GM12878 (cell line): ENCODE results near the gene DAAM1. TPM values are rescaled to one million over a fixed set of nuclear protein-coding genes. Genes with fewer than 3 reads are reported as not detected.
A peak's percentile ranks its signal among the peaks of the same experiment; 100 is the strongest.

Experiments used
- CBFB ChIP-seq: IDR thresholded peaks from 2 replicates; pipeline ENCODE4 v1.6.1; 2016; ENCODE audit warnings: antibody characterized with exemption, low read depth
- CEBPB ChIP-seq, 2 experiments: fragments of 150-350 bp in 1 of 2; IDR thresholded peaks; 2 replicates each; pipeline ENCODE4 v1.6.1; 2012 to 2014; ENCODE audit warnings: low read depth in 2 of 2, low read length in 2 of 2, borderline replicate concordance in 1 of 2, inconsistent platforms in 1 of 2
- EGR1 ChIP-seq, 2 experiments: IDR thresholded peaks; 1 replicate in 1 of 2; 2 replicates in 1 of 2; pipeline ENCODE4 v1.6.1; 2011 to 2012; ENCODE audit warnings: low read depth in 2 of 2, low read length in 2 of 2, borderline replicate concordance in 1 of 2, mild to moderate bottlenecking in 1 of 2, moderate library complexity in 1 of 2
- HDAC2 ChIP-seq: fragments of 200-600 bp; sonication (generic); IDR thresholded peaks from 2 replicates; pipeline ENCODE4 v1.6.1; 2017
- IKZF1 ChIP-seq: fragments of 450-650 bp; conservative IDR thresholded peaks from 2 replicates; pipeline ENCODE4 v1.6.1; 2017; ENCODE audit warnings: antibody characterized with exemption, mild to moderate bottlenecking
- JUND ChIP-seq: IDR thresholded peaks from 2 replicates; pipeline ENCODE4 v1.6.1; 2012; ENCODE audit warnings: low read depth, mild to moderate bottlenecking, low read length, improper control_type of control experiment, moderate library complexity
- KLF5 ChIP-seq: fragments of 450-650 bp; IDR thresholded peaks from 2 replicates; pipeline ENCODE4 v1.6.1; 2014; ENCODE audit warnings: mild to moderate bottlenecking; ENCODE audit not compliant: partially characterized antibody
- PAX8 ChIP-seq: fragments of 450-650 bp; IDR thresholded peaks from 2 replicates; pipeline ENCODE4 v1.6.1; 2017; ENCODE audit warnings: mild to moderate bottlenecking, moderate library complexity
- POLR2AphosphoS5 ChIP-seq: IDR thresholded peaks from 2 replicates; pipeline ENCODE4 v1.6.1; 2011; ENCODE audit warnings: mild to moderate bottlenecking, low read length, inconsistent platforms
- POU2F2 ChIP-seq: IDR thresholded peaks from 3 replicates; pipeline ENCODE4 v1.6.1; 2011; ENCODE audit warnings: low read depth, mild to moderate bottlenecking, low read length, borderline replicate concordance
- SMARCA5 ChIP-seq: fragments of 450-650 bp; IDR thresholded peaks from 2 replicates; pipeline ENCODE4 v1.6.1; 2017; ENCODE audit warnings: mild to moderate bottlenecking
- SREBF1 ChIP-seq: IDR thresholded peaks from 2 replicates; pipeline ENCODE4 v1.6.1; 2012; ENCODE audit warnings: mild to moderate bottlenecking, low read length
- STAT1 ChIP-seq: fragments of 450-650 bp; conservative IDR thresholded peaks from 2 replicates; pipeline ENCODE4 v1.6.1; 2014; ENCODE audit warnings: antibody characterized with exemption, mild to moderate bottlenecking
- SUZ12 ChIP-seq: fragments of 200-600 bp; sonication (generic); IDR thresholded peaks from one replicate; pipeline ENCODE4 v1.6.1; 2018; ENCODE audit warnings: antibody characterized with exemption, mild to moderate bottlenecking; ENCODE audit not compliant: unreplicated experiment
- TAF1 ChIP-seq: IDR thresholded peaks from 2 replicates; pipeline ENCODE4 v1.6.1; 2011; ENCODE audit warnings: mild to moderate bottlenecking, low read depth, low read length, borderline replicate concordance
- TCF7 ChIP-seq: IDR thresholded peaks from 2 replicates; pipeline ENCODE4 v1.6.1; 2014; ENCODE audit warnings: antibody characterized with exemption, borderline replicate concordance
- YBX1 ChIP-seq: fragments of 450-650 bp; IDR thresholded peaks from 2 replicates; pipeline ENCODE4 v1.6.1; 2016; ENCODE audit warnings: antibody characterized with exemption
- ZNF207 ChIP-seq: fragments of 450-650 bp; IDR thresholded peaks from 2 replicates; pipeline ENCODE4 v1.6.1; 2014; ENCODE audit warnings: antibody characterized with exemption, mild to moderate bottlenecking, borderline replicate concordance
- ZNF274 ChIP-seq: IDR thresholded peaks from one replicate; pipeline ENCODE4 v1.8.0; 2011; ENCODE audit not compliant: insufficient read length, insufficient read depth
- polyA plus RNA-seq, 11 experiments: library from polyadenylated mRNA; depleted of rRNA in 4 of 11; unstranded in 6 of 11; stranded (reverse) in 5 of 11; fragments of >200 nt; fragmentation: Nextera tagmentation in 4 of 11; fragmentation: Illumina TruSeq in 1 of 11; extraction: Ambion mirVana in 4 of 11; extraction: Trizol in 1 of 11; gene quantifications; 1 replicate in 1 of 11; 2 replicates in 10 of 11; pipeline versions ENCODE4 v1.2.1 to v1.2.3, GENCODE V29; 2011 to 2016; ENCODE audit warnings: inconsistent platforms in 2 of 11, missing spikeins in 2 of 11, low read depth in 1 of 11
- total RNA-seq, 4 experiments: library from RNA; depleted of rRNA in 3 of 4; stranded (reverse); fragments of >200 nt in 3 of 4; fragmentation: Illumina TruSeq in 1 of 4; extraction: Trizol in 1 of 4; gene quantifications; 2 replicates each; pipeline versions ENCODE4 v1.2.1 to v1.2.3, GENCODE V29; 2013 to 2021
- TF ChIP-seq, protein P1 (sequence below): fragments of 450-650 bp; formaldehyde crosslinking; IDR thresholded peaks from 2 replicates; pipeline ENCODE4 v1.4.0; 2020; ENCODE audit warnings: mild to moderate bottlenecking, moderate library complexity
- TF ChIP-seq, protein P2 (sequence below): IDR thresholded peaks from 2 replicates; pipeline ENCODE4 v1.6.1; 2012; ENCODE audit warnings: low read length, inconsistent platforms
- TF ChIP-seq, protein P3 (sequence below): fragments of 450-650 bp; IDR thresholded peaks from 2 replicates; pipeline ENCODE4 v1.6.1; 2017; ENCODE audit warnings: mild to moderate bottlenecking
- TF ChIP-seq, protein P4 (sequence below): fragments of 450-650 bp; conservative IDR thresholded peaks from 2 replicates; pipeline ENCODE4 v1.6.1; 2017; ENCODE audit warnings: mild to moderate bottlenecking, moderate library complexity

DAAM1 gene
- total and polyA plus RNA-seq, 10 of the 15 experiments (the other 5 are each of a cell fraction or from before 2014, with no cell fraction given), result 13.8 to 32.4 (median 24.2) TPM

DNA sequence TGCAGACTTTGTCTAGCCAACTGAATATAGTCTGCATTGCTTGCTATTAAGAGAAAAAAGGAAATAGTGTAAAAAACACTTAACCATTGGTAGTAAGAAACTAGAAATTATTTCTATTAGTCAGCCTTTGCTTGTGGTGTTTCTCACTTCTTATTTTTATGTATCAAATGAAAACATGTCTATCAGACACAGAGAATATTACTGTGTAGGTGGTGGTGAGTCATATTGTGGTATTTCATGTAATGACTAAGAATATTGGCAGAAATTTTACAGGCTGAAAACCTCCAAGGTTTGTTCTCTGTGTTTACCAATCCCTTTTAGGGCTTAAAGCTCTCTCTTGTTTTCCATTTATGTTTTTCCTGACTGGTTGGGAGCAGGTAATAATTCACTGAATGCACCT lies 87.2 kb downstream of the DAAM1 start (continued):
- TF ChIP-seq, protein P1, sequence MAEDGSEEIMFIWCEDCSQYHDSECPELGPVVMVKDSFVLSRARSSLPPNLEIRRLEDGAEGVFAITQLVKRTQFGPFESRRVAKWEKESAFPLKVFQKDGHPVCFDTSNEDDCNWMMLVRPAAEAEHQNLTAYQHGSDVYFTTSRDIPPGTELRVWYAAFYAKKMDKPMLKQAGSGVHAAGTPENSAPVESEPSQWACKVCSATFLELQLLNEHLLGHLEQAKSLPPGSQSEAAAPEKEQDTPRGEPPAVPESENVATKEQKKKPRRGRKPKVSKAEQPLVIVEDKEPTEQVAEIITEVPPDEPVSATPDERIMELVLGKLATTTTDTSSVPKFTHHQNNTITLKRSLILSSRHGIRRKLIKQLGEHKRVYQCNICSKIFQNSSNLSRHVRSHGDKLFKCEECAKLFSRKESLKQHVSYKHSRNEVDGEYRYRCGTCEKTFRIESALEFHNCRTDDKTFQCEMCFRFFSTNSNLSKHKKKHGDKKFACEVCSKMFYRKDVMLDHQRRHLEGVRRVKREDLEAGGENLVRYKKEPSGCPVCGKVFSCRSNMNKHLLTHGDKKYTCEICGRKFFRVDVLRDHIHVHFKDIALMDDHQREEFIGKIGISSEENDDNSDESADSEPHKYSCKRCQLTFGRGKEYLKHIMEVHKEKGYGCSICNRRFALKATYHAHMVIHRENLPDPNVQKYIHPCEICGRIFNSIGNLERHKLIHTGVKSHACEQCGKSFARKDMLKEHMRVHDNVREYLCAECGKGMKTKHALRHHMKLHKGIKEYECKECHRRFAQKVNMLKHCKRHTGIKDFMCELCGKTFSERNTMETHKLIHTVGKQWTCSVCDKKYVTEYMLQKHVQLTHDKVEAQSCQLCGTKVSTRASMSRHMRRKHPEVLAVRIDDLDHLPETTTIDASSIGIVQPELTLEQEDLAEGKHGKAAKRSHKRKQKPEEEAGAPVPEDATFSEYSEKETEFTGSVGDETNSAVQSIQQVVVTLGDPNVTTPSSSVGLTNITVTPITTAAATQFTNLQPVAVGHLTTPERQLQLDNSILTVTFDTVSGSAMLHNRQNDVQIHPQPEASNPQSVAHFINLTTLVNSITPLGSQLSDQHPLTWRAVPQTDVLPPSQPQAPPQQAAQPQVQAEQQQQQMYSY, result no peak
- peak; percentile 77 for TF ChIP-seq CBFB
- TF ChIP-seq CEBPB (IDR thresholded peaks at IDR 0.05; ENCODE audit: borderline replicate concordance in 1 of 2, low read depth in 2 of 2, low read length in 2 of 2), result peak in 1 of 2 experiments; percentile 63; a peak in 1 of 4 replicates
- TF ChIP-seq SUZ12, result no peak
- TF ChIP-seq SMARCA5, result no peak
- TF ChIP-seq, protein P2, sequence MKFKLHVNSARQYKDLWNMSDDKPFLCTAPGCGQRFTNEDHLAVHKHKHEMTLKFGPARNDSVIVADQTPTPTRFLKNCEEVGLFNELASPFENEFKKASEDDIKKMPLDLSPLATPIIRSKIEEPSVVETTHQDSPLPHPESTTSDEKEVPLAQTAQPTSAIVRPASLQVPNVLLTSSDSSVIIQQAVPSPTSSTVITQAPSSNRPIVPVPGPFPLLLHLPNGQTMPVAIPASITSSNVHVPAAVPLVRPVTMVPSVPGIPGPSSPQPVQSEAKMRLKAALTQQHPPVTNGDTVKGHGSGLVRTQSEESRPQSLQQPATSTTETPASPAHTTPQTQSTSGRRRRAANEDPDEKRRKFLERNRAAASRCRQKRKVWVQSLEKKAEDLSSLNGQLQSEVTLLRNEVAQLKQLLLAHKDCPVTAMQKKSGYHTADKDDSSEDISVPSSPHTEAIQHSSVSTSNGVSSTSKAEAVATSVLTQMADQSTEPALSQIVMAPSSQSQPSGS, result peak; percentile 98
- no peak for TF ChIP-seq TAF1
- TF ChIP-seq STAT1, result no peak
- no peak for TF ChIP-seq POLR2AphosphoS5
- TF ChIP-seq YBX1, result no peak
- no peak for TF ChIP-seq EGR1 (IDR thresholded peaks at IDR 0.05; ENCODE audit: borderline replicate concordance in 1 of 2, low read depth in 2 of 2, low read length in 2 of 2)
- peak; percentile 51; the same call in 1 of the 3 replicates for TF ChIP-seq POU2F2
- TF ChIP-seq ZNF274, result no peak
- TF ChIP-seq, protein P3, sequence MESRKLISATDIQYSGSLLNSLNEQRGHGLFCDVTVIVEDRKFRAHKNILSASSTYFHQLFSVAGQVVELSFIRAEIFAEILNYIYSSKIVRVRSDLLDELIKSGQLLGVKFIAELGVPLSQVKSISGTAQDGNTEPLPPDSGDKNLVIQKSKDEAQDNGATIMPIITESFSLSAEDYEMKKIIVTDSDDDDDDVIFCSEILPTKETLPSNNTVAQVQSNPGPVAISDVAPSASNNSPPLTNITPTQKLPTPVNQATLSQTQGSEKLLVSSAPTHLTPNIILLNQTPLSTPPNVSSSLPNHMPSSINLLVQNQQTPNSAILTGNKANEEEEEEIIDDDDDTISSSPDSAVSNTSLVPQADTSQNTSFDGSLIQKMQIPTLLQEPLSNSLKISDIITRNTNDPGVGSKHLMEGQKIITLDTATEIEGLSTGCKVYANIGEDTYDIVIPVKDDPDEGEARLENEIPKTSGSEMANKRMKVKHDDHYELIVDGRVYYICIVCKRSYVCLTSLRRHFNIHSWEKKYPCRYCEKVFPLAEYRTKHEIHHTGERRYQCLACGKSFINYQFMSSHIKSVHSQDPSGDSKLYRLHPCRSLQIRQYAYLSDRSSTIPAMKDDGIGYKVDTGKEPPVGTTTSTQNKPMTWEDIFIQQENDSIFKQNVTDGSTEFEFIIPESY, result no peak
- TF ChIP-seq HDAC2, result no peak
- TF ChIP-seq SREBF1, result 0 out of 2 replicates have a peak, but pooled peaks have one; percentile 15
- peak; percentile 67 for TF ChIP-seq IKZF1
- TF ChIP-seq JUND, result peak; percentile 92
- no peak for TF ChIP-seq KLF5
- peak; percentile 53; the same call in 1 of the 2 replicates for TF ChIP-seq TCF7
- TF ChIP-seq, protein P4, sequence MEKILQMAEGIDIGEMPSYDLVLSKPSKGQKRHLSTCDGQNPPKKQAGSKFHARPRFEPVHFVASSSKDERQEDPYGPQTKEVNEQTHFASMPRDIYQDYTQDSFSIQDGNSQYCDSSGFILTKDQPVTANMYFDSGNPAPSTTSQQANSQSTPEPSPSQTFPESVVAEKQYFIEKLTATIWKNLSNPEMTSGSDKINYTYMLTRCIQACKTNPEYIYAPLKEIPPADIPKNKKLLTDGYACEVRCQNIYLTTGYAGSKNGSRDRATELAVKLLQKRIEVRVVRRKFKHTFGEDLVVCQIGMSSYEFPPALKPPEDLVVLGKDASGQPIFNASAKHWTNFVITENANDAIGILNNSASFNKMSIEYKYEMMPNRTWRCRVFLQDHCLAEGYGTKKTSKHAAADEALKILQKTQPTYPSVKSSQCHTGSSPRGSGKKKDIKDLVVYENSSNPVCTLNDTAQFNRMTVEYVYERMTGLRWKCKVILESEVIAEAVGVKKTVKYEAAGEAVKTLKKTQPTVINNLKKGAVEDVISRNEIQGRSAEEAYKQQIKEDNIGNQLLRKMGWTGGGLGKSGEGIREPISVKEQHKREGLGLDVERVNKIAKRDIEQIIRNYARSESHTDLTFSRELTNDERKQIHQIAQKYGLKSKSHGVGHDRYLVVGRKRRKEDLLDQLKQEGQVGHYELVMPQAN, result no peak
- no peak for TF ChIP-seq PAX8
- no peak for TF ChIP-seq ZNF207
